Common myeloid progenitor, CD34-positive (primary cell): Measurements from ENCODE around the gene SLC1A4.

Experiments
- CTCF ChIA-PET: fragments of 350-600 bp; sonication (Branson Sonifier 250); formaldehyde crosslinking; loops from one replicate; lab custom pipeline; 2021; ENCODE audit warnings: antibody characterized with exemption; lab: Charles Lee
- POLR2A ChIA-PET: fragments of 350-600 bp; sonication (Branson Sonifier 250); formaldehyde crosslinking; loops from one replicate; lab custom pipeline; 2021; ENCODE audit warnings: antibody characterized with exemption; lab: Charles Lee
- DNase-seq, 3 donors: peaks; one replicate each; pipeline versions ENCODE4 v3.0.0 to v3.0.0-alpha.2; 2013
- H3K27ac ChIP-seq, 2 experiments: 1 replicate in 1 of 2; 2 replicates in 1 of 2; pipeline ENCODE4 v1.7.0; 2013; ENCODE audit warnings: inconsistent platforms in 2 of 2, low read length in 2 of 2, mild to moderate bottlenecking in 2 of 2, low read depth in 1 of 2, moderate library complexity in 1 of 2; ENCODE audit not compliant: severe bottlenecking in 2 of 2, insufficient read depth in 1 of 2, poor library complexity in 1 of 2
- H3K27me3 ChIP-seq, 5 experiments: replicated peaks in 2 of 5; 1 replicate in 3 of 5; 2 replicates in 2 of 5; pipeline versions ENCODE4 v1.6.1 to v1.7.0; 2013; ENCODE audit warnings: low read length in 4 of 5, mild to moderate bottlenecking in 2 of 5, moderate library complexity in 2 of 5, inconsistent platforms in 1 of 5; ENCODE audit not compliant: insufficient read depth in 5 of 5, control insufficient read depth in 4 of 5
- H3K36me3 ChIP-seq, 4 experiments: 1 replicate in 2 of 4; 2 replicates in 2 of 4; pipeline versions ENCODE4 v1.6.1 to v1.7.0; 2013; ENCODE audit warnings: low read length in 3 of 4, control low read depth in 1 of 4, mild to moderate bottlenecking in 1 of 4; ENCODE audit not compliant: control insufficient read depth in 4 of 4, insufficient read depth in 4 of 4
- H3K4me1 ChIP-seq, 4 experiments: 1 replicate in 3 of 4; 2 replicates in 1 of 4; pipeline versions ENCODE4 v1.6.1 to v1.7.1; 2013; ENCODE audit warnings: low read length in 3 of 4, mild to moderate bottlenecking in 3 of 4, control low read depth in 1 of 4, inconsistent platforms in 1 of 4, moderate library complexity in 1 of 4; ENCODE audit not compliant: control insufficient read depth in 4 of 4, insufficient read depth in 4 of 4; ENCODE audit errors: control extremely low read depth in 1 of 4
- H3K4me3 ChIP-seq, 7 experiments: 1 replicate in 4 of 7; 2 replicates in 3 of 7; pipeline versions ENCODE4 v1.5.1 to v1.7.0; 2013; ENCODE audit warnings: mild to moderate bottlenecking in 7 of 7, low read length in 6 of 7, moderate library complexity in 6 of 7, inconsistent platforms in 2 of 7, low read depth in 2 of 7, control low read depth in 1 of 7; ENCODE audit not compliant: insufficient read depth in 4 of 7, control insufficient read depth in 1 of 7; ENCODE audit errors: extremely low read depth in 1 of 7
- H3K9me3 ChIP-seq, 5 experiments: 1 replicate in 4 of 5; 2 replicates in 1 of 5; pipeline versions ENCODE4 v1.6.1 to v1.7.1; 2013; ENCODE audit warnings: low read length in 4 of 5, mild to moderate bottlenecking in 2 of 5, inconsistent platforms in 1 of 5, low read depth in 1 of 5, moderate library complexity in 1 of 5; ENCODE audit not compliant: control insufficient read depth in 4 of 5, insufficient read depth in 2 of 5; ENCODE audit errors: control extremely low read depth in 1 of 5
- WGBS: methylation state at CpG from one replicate; pipeline ENCODE4 v1.1.5; 2013; ENCODE audit not compliant: insufficient coverage; 5-methylcytosine and 5-hydroxymethylcytosine counted together

SLC1A4 gene

DNA sequence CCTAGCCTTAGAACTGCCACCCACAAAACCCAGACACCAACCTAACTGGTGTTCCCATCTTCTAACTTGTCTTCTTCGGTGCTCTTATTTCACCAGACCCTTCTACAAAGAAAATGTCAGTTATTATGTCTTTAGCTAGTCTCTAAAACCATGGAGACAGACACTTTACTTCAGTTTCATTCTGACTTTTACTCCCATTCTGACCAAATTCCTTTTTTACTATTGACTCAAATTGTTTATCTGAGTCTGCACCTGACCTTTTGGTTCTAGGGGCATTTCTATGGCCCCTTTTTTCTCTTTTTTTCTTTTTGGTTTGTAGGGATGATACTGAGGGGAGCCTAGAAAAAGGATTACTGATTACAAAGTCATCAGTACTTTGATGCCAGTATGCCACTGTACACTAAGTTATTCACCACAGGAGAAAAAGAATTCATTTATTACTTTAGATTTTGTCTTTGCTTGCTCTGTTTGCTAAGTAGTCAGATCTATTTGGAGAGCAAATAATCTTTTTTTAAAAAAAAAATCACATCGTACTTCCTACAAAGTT, 6.8 kb upstream of the SLC1A4 start:
- Histone ChIP-seq H3K36me3 (no peaks in the 10 kb centered on the region), H3K27me3 (no peaks in the 10 kb centered on the region), H3K9me3 (no peaks in the 10 kb centered on the region), H3K4me3 (no peak overlapping the region), H3K4me1 (peaks cover 7 to 43% (median 20%) of the 10 kb centered on the region in 4 experiments), H3K27ac (no peak overlapping the region)
- CTCF ChIA-PET, result interaction anchor here (0.8 to 1.4 kb wide), 4 partner anchors 12 to 65 kb away, joined by 3 to 4 read pairs (median 3); no protein-coding TSS in a partner anchor
- DNase-seq, result no peak
- 100% methylated on average over 1 of the region's 2 CpGs for WGBS
- POLR2A ChIA-PET, result no interaction called here

DNA sequence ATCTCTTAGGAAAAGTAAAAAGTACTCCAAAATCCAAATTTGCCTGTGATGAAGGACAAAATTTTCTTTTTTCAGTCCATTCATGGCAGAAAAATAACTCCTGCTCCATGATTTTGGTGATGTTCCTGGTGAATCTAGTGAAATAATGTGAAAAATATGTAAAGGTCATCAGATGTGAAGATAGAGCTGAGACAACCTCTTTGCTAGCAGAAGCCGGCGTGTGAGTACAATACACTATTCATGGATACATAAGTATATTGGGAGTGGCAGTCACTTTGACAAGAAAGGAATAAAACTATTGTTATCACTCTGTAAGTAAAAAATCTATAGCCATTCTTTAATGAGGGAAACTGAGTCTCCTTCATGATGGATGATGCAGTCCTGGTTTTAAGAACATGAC, 6.3 kb upstream of the SLC1A4 start:
- ChIA-PET CTCF (interaction anchor here (0.8 to 1.4 kb wide), 2 partner anchors 13 to 65 kb away, joined by 3 to 4 read pairs; no protein-coding TSS in a partner anchor), POLR2A (no interaction called here)
- Histone ChIP-seq H3K27ac (no peak overlapping the region), H3K4me1 (peaks cover 7 to 46% (median 24%) of the 10 kb centered on the region in 4 experiments), H3K27me3 (no peaks in the 10 kb centered on the region), H3K36me3 (no peaks in the 10 kb centered on the region), H3K4me3 (no peak overlapping the region), H3K9me3 (no peaks in the 10 kb centered on the region)
- no CpG with 5 or more reads among the region's 2 CpGs for WGBS
- DNase-seq, result no peak

DNA sequence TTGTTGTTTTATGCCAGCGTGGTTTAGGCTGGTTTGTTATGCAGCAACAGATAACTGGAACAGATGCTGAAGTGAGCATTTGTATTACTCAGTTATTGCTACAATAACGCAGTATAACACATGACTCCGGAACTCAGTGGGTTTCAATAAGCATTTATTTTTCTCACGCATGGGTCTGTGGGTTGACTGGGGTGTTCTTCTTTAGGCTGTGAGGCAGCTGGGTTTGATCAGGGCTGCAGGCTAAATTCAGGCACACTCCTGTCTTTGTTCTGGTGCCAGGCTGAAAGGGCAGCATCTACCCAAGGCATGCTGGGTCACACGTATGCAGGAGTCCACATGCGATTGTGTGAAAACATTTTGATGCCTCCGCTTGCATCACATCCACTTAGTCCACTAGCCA, 3.8 kb upstream of the SLC1A4 start:
- Histone ChIP-seq H3K27ac (no peak overlapping the region), H3K36me3 (no peaks in the 10 kb centered on the region), H3K4me3 (no peak overlapping the region), H3K27me3 (no peaks in the 10 kb centered on the region), H3K4me1 (peaks cover 7 to 45% (median 31%) of the 10 kb centered on the region in 4 experiments), H3K9me3 (no peaks in the 10 kb centered on the region)
- 91% methylated on average over 5 of the region's 7 CpGs for WGBS
- POLR2A ChIA-PET, result no interaction called here
- no peak for DNase-seq
- CTCF ChIA-PET, result interaction anchor here (0.8 to 1.7 kb wide), 4 partner anchors 24 to 55 kb away, joined by 3 to 8 read pairs (median 4); no protein-coding TSS in a partner anchor

DNA sequence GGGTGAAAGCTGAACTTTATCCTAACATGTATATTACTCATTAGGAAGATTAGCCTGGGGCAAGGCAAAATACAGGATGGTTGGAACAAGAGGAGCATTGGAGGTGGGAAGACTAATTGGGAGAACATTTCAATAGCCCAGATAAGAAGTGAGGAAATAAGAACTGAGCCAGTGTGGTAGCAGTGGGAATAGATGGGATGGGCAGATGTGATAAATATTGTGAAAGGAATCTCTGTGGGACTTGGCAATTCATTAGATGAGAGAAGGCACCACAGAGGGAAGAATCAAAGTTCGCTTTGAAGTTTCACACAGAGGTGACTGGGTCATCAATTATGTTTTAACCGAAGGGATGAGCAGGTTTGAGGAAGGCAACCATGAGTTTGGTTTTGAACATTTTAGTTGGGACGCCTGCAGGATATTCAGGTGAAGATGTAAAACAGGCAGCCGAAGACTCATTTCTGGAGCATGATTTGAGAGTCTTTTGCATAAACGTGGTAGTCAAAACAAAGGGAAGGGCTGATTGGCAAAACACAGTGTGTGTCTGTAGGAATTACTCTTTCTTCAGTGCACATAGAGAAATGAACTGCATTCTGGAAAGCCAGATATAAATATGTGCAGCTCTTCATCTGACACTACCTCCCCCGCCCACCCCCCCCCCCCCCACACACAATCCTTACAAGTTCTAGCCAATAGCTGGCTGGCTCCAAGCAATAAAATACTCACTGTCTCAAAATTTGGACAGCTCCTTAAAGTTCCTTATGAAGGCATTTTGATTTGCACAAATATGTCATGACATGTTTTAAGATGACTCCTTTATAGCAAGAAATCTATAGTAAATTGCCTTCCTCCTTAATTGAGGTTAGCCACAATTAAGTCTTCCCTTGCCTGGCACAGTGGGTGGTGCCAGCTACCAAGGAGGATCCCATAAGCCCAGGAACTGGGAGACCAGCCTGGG, 1.9 kb upstream of the SLC1A4 start:
- Histone ChIP-seq H3K4me1 (peaks cover 7 to 58% (median 44%) of the 10 kb centered on the region in 4 experiments), H3K9me3 (no peaks in the 10 kb centered on the region), H3K36me3 (peaks cover 0 to 4% (median 0%) of the 10 kb centered on the region in 4 experiments), H3K27ac (peak overlapping the region; percentile 93 to 98), H3K27me3 (no peaks in the 10 kb centered on the region), H3K4me3 (peak overlapping the region in 6 of 7 experiments; percentile 19 to 66 (median 42))
- CTCF ChIA-PET, result interaction anchor here (0.8 to 9.2 kb wide), 8 partner anchors 8 to 160 kb away, joined by 3 to 60 read pairs (median 5); no protein-coding TSS in a partner anchor
- POLR2A ChIA-PET, result interaction anchor here (0.7 to 1.4 kb wide), 4 partner anchors 17 to 72 kb away, joined by 3 to 5 read pairs (median 4); no protein-coding TSS in a partner anchor
- 82% methylated on average over 5 of the region's 6 CpGs for WGBS
- peak in 2 of 3 donors; percentile 61 to 79 for DNase-seq

DNA sequence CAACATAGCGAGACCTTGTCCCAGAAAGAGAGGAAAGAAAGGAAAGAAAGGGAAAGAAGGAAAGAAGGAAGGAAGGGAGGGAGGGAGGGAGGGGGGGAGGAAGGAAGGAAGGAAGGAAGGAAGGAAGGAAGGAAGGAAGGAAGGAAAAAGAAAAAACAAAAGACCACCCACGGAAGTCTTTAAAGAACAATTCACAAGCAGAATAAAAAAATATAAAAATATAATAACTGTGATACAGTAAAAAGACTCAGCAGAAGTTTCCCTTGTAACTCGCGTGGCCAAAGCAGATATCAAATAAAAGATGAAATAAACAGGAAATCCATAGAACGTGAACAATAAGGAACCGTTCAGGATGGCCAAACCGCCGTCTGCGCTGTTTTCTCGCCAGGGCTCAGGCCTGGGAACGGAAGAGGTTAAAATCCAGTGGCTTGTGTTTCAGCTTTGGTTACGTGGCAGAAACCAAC, 1.2 kb upstream of the SLC1A4 start:
- peaks cover 7 to 65% (median 50%) of the 10 kb centered on the region in 4 experiments for H3K4me1 ChIP-seq
- WGBS, result 5% methylated on average over 11 of the region's 12 CpGs
- H3K27ac ChIP-seq, result peak overlapping the region; percentile 93 to 98
- POLR2A ChIA-PET, result interaction anchor here (0.9 to 2.7 kb wide), 8 partner anchors 18 to 72 kb away, joined by 3 to 10 read pairs (median 6); no protein-coding TSS in a partner anchor
- CTCF ChIA-PET, result interaction anchor here (0.8 to 9.2 kb wide), 9 partner anchors 9 to 70 kb away, joined by 3 to 60 read pairs (median 5); no protein-coding TSS in a partner anchor
- no peaks in the 10 kb centered on the region for H3K9me3 ChIP-seq
- DNase-seq, result peak in 2 of 3 donors; percentile 95 to 97
- H3K36me3 ChIP-seq, result peaks cover 0 to 11% (median 0%) of the 10 kb centered on the region in 4 experiments
- H3K4me3 ChIP-seq, result peak overlapping the region; percentile 69 to 88 (median 83)
- no peaks in the 10 kb centered on the region for H3K27me3 ChIP-seq

DNA sequence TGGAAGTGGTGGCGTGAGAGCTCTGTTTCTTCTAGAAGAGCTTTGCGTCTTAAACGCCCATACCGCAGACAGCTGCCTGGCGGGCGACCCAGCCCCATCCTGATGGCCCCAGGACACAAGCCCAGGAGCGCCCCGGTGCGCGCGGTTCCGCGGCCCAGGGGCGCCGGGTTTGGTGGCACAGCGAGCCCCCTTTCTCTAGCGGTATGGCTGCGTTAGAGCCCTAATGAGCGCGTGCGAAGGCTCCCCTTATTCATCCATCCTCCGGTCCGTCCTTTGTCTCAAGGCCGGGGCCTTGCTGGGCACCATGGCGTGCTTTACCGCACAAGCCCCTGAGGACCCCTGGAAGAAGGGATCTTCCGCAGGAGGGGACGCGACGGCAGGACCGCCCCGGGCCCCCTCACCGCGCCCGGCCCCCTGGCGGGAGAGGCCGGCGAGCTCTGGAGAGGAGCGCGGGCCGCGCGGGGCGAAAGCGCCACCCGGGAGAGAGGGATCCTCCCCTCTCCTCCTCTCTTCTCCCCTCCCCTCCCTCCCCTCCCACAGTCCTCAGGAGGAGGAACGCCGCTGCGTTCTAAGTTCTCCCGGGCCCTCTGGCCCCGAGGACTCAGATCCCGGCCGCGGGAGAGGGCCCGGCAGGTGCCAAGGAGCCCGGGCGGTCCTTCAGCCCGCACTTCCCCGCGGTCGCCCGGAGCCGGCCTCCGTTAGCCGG, 626 bp upstream of the SLC1A4 start:
- Histone ChIP-seq H3K36me3 (peaks cover 0 to 17% (median 2%) of the 10 kb centered on the region in 4 experiments), H3K27ac (peak overlapping the region; percentile 93 to 98), H3K4me3 (peak overlapping the region; percentile 69 to 88 (median 83)), H3K9me3 (no peaks in the 10 kb centered on the region), H3K27me3 (no peaks in the 10 kb centered on the region), H3K4me1 (peaks cover 7 to 71% (median 52%) of the 10 kb centered on the region in 4 experiments)
- ChIA-PET POLR2A (interaction anchor here (0.9 to 2.7 kb wide), 11 partner anchors 16 to 72 kb away, joined by 3 to 10 read pairs (median 4); no protein-coding TSS in a partner anchor), CTCF (interaction anchor here (0.8 to 9.2 kb wide), 9 partner anchors 8 to 70 kb away, joined by 3 to 60 read pairs (median 5); no protein-coding TSS in a partner anchor)
- DNase-seq, result peak; percentile 77 to 98 (median 79)
- 0% methylated on average over 53 of the region's 65 CpGs for WGBS
